Memory B cell (primary cell): ENCODE data around the gene AMOTL2.

Experiments used
- ATAC-seq: fragments of 150-1000 bp; cut with Tn5 transposase; 2 replicates; pipeline ENCODE4 v1.10.0; 2021; ENCODE audit warnings: low read depth, mild to moderate bottlenecking, moderate library complexity
- DNase-seq, 2 donors: peaks; one replicate each; pipeline ENCODE4 v3.0.0; 2022; ENCODE audit warnings: low spot score in 2 of 2
- H3K27ac Mint-ChIP-seq: one replicate; pipeline ENCODE4 v1.8.0; 2022; ENCODE audit warnings: mild to moderate bottlenecking, moderate library complexity, mixed read lengths
- H3K27me3 Mint-ChIP-seq: one replicate; pipeline ENCODE4 v1.8.0; 2022; ENCODE audit warnings: mixed read lengths
- H3K36me3 Mint-ChIP-seq: one replicate; pipeline ENCODE4 v1.8.0; 2022; ENCODE audit warnings: mild to moderate bottlenecking, mixed read lengths
- H3K4me1 Mint-ChIP-seq: one replicate; pipeline ENCODE4 v1.8.0; 2022; ENCODE audit warnings: mixed read lengths
- H3K4me3 Mint-ChIP-seq: one replicate; pipeline ENCODE4 v1.8.0; 2022; ENCODE audit warnings: mild to moderate bottlenecking, moderate library complexity, mixed read lengths
- H3K9me3 Mint-ChIP-seq: one replicate; pipeline ENCODE4 v1.8.0; 2022; ENCODE audit warnings: mixed read lengths

The AMOTL2 gene

DNA sequence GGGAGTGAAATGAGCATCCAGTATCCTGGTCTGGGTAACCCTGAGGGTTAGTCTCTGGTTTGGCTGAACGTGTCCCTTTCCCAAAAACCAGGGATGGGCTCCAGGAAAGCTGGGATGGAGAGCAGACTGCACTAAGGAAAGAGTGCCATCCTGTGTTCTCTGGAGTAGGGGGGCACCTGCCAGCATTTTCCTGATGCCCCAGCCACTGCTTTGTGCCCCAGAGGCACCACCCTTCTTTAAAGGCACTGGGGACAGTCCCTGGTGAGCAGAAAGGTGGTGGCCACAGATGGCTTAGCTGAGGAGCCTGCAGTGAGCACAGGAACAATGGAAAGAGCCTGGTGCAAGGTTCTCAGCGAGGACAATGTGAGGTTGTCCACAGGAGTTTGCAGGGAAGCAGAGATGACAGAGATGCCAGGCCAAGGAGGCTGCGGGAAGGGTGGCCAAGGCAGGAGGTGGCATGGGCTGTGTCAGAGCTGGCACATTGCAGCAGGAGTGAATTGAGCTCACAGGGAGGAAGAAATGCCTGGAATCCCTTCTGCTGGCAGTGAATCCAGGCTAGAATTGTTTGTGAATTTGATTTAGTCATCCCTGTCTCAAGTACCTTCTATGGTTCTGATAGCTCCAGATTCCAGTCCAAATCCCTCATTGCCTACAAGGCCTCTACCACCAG, 39.9 kb downstream of the AMOTL2 start:
- ATAC-seq (no peak), DNase-seq (no peak)
- Mint-ChIP-seq H3K27me3 (peaks cover 8% of the 10 kb centered on the region), H3K4me1 (no peaks in the 10 kb centered on the region), H3K9me3 (no peaks in the 10 kb centered on the region), H3K4me3 (no peak overlapping the region), H3K36me3 (no peaks in the 10 kb centered on the region), H3K27ac (no peak overlapping the region)

GRCh38 chr3:134333522-134334181, 40.6 kb downstream of the AMOTL2 start:
- H3K36me3 Mint-ChIP-seq, result no peaks in the 10 kb centered on the region
- ATAC-seq (no peak), DNase-seq (no peak)
- H3K27ac Mint-ChIP-seq, result no peak overlapping the region
- no peak overlapping the region for H3K4me3 Mint-ChIP-seq
- no peaks in the 10 kb centered on the region for H3K4me1 Mint-ChIP-seq
- H3K27me3 Mint-ChIP-seq, result peaks cover 10% of the 10 kb centered on the region
- H3K9me3 Mint-ChIP-seq, result no peaks in the 10 kb centered on the region

GRCh38 chr3:134332344-134332743, 41.9 kb downstream of the AMOTL2 start:
- Mint-ChIP-seq H3K9me3 (no peaks in the 10 kb centered on the region), H3K27me3 (peaks cover 10% of the 10 kb centered on the region), H3K4me3 (no peak overlapping the region), H3K36me3 (no peaks in the 10 kb centered on the region), H3K4me1 (no peaks in the 10 kb centered on the region), H3K27ac (no peak overlapping the region)
- ATAC-seq (no peak), DNase-seq (no peak)

GRCh38 chr3:134331811-134332199, 42.4 kb downstream of the AMOTL2 start:
- H3K27me3 Mint-ChIP-seq, result peaks cover 10% of the 10 kb centered on the region
- no peak overlapping the region for H3K4me3 Mint-ChIP-seq
- DNase-seq, result no peak
- H3K4me1 Mint-ChIP-seq, result no peaks in the 10 kb centered on the region
- ATAC-seq, result no peak
- H3K27ac Mint-ChIP-seq, result no peak overlapping the region
- H3K9me3 Mint-ChIP-seq, result no peaks in the 10 kb centered on the region
- H3K36me3 Mint-ChIP-seq, result no peaks in the 10 kb centered on the region

- no peaks in the 10 kb centered on the region for H3K9me3 Mint-ChIP-seq
- no peak overlapping the region for H3K27ac Mint-ChIP-seq
- no peaks in the 10 kb centered on the region for H3K36me3 Mint-ChIP-seq
- no peak for DNase-seq
- no peak for ATAC-seq
- peaks cover 9% of the 10 kb centered on the region for H3K27me3 Mint-ChIP-seq
- no peak overlapping the region for H3K4me3 Mint-ChIP-seq
- no peaks in the 10 kb centered on the region for H3K4me1 Mint-ChIP-seq
These were observed 43.1 kb downstream of the AMOTL2 start for GRCh38 chr3:134330883-134331810.

DNA sequence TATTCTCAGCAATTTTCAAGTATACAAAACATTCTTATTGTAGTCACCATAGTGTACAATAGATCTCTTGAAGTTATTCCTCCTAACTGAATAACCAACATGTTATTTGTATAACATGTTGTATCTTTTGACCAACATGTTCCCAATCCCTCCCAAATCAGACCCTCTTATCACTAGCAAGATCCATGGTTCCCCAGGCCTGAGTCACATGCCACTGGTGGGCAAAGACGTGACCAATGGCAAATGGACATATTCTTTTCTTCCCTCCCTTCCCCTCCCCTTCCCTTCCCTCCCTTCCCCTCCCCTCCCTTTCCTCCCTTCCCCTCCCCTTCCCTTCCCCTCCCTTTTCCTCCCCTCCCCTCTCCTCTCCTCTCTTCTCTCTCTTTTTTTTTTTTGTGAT, 45.4 kb downstream of the AMOTL2 start:
- DNase-seq, result no peak
- no peak for ATAC-seq

DNA sequence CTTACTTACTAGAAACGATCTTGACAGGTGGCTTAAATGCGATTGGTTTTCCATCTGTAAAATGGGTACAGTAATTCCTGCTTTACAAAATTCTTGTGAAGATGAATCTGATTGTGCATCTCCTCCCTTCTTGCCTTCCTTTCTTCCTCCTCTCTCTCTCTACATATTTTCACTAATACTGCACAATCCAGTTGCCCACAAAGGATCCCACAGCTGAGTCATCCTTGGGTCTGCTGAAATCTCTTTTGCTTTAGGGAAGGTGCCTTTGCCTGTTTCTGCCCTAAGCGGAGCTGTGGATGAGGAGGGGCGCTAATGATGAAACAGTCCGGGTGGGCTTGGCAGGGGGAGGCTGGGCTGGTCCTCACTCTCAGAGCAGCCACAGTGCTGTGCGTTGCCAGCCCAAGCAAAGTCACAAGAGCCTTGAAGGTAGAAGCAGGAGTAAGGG, 46.1 kb downstream of the AMOTL2 start:
- H3K4me3 Mint-ChIP-seq, result no peak overlapping the region
- no peaks in the 10 kb centered on the region for H3K36me3 Mint-ChIP-seq
- H3K27me3 Mint-ChIP-seq, result peaks cover 12% of the 10 kb centered on the region
- no peaks in the 10 kb centered on the region for H3K9me3 Mint-ChIP-seq
- H3K4me1 Mint-ChIP-seq, result no peaks in the 10 kb centered on the region
- no peak overlapping the region for H3K27ac Mint-ChIP-seq
- DNase-seq, result no peak
- ATAC-seq, result no peak

More for the DNA sequence above, 45.4 kb downstream of the AMOTL2 start:
- Mint-ChIP-seq H3K27ac (no peak overlapping the region), H3K27me3 (peaks cover 12% of the 10 kb centered on the region), H3K9me3 (no peaks in the 10 kb centered on the region), H3K4me3 (no peak overlapping the region), H3K4me1 (no peaks in the 10 kb centered on the region), H3K36me3 (no peaks in the 10 kb centered on the region)

DNA sequence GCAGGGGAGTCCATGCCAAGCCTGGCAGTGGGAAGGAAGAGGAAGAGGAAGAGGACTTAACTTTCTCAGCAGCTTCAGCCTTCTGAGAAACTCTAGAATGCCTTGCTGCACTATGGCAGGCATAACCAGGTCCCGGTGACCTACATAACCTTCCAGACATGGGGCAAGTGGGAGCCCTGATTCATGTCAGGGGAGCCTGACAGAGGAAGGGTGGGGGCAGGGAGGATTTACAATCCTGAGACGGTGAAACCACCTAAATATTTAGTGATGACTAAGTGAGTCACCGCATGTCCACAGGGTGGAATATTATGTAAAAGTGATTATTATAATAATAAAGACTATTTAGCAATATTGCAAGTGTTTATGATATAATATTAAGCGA, 46.7 kb downstream of the AMOTL2 start:
- Mint-ChIP-seq H3K4me1 (no peaks in the 10 kb centered on the region), H3K27ac (no peak overlapping the region), H3K9me3 (no peaks in the 10 kb centered on the region), H3K36me3 (no peaks in the 10 kb centered on the region), H3K4me3 (no peak overlapping the region), H3K27me3 (peaks cover 13% of the 10 kb centered on the region)
- no peak for DNase-seq
- no peak for ATAC-seq

DNA sequence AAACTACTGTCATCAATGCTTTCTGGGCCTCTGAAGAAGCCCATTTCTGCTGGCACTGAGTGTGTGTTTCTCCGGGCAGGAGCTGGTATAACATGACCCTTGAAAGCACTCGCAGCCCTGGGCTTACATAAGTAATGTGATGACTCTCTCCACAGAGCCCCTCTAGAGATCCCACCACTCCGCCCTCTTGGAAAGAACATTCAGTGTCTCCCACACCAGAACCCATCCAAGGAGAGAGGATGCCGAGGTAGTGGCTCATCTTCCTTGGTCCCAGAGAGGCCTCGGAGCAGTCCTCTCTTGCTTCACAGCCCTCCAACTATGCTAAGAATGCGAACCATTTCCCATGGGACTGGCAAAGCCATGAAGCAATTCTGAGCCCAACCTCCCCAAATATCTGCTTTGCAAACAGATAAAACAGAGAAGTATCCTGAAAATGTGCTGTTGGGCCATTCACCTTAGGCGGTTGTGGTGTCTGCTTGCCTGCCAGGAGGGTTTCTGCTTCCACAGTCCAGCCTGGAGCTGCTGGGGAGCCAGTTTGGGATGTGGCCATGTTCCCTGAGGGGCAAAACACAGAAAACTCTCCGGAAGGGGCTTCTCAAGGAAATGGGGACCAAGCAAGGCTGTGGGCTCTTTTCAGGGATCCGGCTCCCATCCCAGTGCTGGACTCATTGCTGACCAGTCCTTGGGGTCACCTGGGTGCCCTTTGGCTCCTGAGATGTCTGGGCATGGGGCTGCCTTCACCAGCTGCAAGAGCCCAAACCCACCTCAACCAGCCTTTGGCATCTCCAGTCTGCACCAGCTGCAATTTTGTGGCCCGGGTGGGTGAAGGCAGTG, 47.3 kb downstream of the AMOTL2 start:
- H3K27me3 Mint-ChIP-seq, result peaks cover 9% of the 10 kb centered on the region
- H3K36me3 Mint-ChIP-seq, result no peaks in the 10 kb centered on the region
- no peak overlapping the region for H3K4me3 Mint-ChIP-seq
- no peaks in the 10 kb centered on the region for H3K9me3 Mint-ChIP-seq
- H3K27ac Mint-ChIP-seq, result no peak overlapping the region
- ATAC-seq (no peak), DNase-seq (no peak)
- H3K4me1 Mint-ChIP-seq, result no peaks in the 10 kb centered on the region

DNA sequence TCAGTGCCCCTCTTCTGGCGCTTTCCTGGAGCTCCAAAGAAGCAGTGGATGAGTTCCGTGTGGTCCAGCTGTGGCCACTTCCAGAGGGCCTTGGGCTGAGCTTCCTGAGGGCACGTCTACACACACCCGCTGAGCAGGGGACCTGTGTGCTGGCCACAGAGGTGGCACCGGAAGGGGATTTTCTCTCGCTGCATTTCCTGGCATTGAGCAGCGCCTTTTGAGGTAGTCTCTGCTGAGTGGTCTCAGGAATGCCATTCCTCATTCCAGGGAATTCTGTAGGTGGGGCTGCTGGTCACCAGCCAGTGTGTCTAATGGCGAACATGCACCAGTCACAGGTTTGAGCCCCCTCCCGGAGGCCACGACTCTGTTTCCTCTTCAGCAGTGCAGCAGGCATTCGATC, 48.1 kb downstream of the AMOTL2 start:
- no peaks in the 10 kb centered on the region for H3K36me3 Mint-ChIP-seq
- no peaks in the 10 kb centered on the region for H3K4me1 Mint-ChIP-seq
- no peak overlapping the region for H3K4me3 Mint-ChIP-seq
- H3K9me3 Mint-ChIP-seq, result no peaks in the 10 kb centered on the region
- ATAC-seq, result no peak
- H3K27ac Mint-ChIP-seq, result no peak overlapping the region
- no peak for DNase-seq
- peaks cover 9% of the 10 kb centered on the region for H3K27me3 Mint-ChIP-seq

- Mint-ChIP-seq H3K9me3 (no peaks in the 10 kb centered on the region), H3K4me1 (no peaks in the 10 kb centered on the region), H3K27ac (no peak overlapping the region), H3K36me3 (no peaks in the 10 kb centered on the region), H3K27me3 (peaks cover 9% of the 10 kb centered on the region), H3K4me3 (no peak overlapping the region)
- DNase-seq, result no peak
- ATAC-seq, result no peak
These were observed 48.5 kb downstream of the AMOTL2 start for GRCh38 chr3:134325706-134326105.

GRCh38 chr3:134325061-134325705, 49.1 kb downstream of the AMOTL2 start:
- H3K36me3 Mint-ChIP-seq, result no peaks in the 10 kb centered on the region
- no peaks in the 10 kb centered on the region for H3K4me1 Mint-ChIP-seq
- no peaks in the 10 kb centered on the region for H3K9me3 Mint-ChIP-seq
- ATAC-seq (no peak), DNase-seq (no peak)
- H3K27ac Mint-ChIP-seq, result no peak overlapping the region
- H3K4me3 Mint-ChIP-seq, result no peak overlapping the region
- H3K27me3 Mint-ChIP-seq, result peaks cover 9% of the 10 kb centered on the region
